ENCODE measurements around the gene ALDH1A1.

DNA sequence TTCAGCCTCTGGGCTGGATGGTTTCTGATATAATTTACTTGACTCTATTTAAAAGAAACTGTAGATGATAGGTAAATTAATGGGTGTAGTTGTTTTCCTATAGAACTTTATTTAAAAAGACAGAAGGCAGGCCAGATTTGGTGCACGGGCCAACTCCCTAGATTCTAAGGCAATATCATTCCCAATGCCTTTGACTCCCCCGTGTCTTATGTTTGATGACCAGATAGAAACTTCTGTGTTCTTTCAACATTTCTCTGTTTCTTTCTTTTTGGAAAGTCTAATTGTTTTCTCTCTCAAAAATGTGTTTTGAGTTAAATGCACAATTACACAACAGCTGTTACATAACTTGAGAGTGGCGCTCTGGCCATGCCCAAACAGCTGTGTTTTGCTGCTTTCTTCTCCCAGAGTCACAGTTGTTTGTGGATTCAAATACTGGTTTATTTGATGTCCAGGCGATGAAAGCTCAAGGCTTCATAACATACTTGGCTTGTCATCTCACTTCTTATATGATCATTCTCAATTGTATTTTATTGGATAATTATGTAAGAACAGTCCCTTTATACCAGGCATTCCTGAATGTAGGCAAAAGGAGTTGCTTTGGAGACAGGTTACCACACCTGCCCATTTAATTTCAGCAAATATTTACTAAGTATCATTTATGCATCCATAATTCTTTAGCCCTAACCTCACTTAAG is 1.7 kb upstream of the ALDH1A1 start:
- TF ChIP-seq GATA3 (IDR thresholded peaks at IDR 0.05; ENCODE audit: low read depth, low read length) (no peak), GATA2 (IDR thresholded peaks at IDR 0.05; ENCODE audit: low read depth, low read length) (no peak)

All from SH-SY5Y (cell line).